ENCODE results near the gene BRI3.

BRI3 gene

DNA sequence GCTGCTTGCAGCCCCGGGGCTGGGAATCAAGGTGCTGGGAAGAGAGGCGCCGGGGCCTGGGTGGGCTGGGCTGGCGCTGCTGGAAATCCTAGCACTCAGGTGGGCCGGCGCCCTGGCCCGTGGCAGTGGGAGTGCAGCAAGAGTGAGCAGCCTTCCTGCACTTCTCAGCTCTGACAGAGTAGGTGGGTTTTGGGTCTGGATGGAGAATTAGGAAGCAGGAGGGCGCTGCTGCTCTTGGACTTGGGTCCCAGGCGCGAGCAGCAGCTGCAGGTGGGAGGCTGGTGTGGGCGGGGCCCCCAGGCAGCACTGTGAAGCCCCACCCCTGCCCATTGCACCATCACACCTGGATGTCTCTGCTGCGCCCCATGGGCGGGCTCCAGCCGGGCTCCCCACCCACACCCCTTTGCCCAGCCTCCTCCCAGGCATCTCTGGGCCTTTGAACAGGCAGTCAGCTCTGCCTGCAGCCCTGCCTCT lies 6.0 kb downstream of the BRI3 start:
- DNase-seq (ENCODE audit: low read depth) = no peak

DNA sequence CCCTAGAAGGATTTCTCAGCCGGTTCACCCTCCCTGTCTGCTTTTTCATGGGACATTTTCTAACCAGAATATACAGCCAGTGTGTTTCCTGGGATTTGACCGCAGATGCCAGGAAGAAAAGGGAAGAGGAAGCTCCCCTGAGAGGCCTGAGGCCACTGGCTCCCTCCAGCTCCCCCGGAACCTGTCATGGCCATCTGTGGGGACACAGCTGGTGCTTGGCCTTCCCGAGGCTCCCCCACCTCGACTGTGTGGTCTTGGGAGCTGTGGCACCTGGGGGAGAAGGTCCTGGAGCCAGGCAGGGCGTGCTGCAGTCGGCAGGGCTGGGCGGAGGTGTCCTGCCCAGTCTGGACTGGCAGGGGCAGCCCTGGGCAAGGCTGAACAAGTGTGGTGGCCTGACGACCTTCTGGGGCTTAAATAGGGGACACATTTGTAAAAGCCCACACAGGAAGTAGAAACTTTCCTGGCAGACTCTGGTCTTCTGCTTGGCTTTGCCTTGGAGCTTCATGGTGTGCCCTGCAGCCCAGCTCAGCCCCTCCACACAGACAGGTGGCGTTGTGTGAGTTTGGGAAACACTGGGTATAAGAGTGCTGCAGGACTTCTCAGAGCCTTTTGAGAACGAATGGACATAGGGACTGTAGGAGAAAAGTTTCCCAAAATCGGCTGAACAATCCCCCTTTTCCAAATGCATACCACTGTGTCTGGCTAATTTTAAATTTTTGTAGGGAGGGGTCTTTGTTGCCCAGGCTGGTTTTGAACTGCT lies 6.8 kb downstream of the BRI3 start:
- DNase-seq (ENCODE audit: low read depth) = no peak

DNA sequence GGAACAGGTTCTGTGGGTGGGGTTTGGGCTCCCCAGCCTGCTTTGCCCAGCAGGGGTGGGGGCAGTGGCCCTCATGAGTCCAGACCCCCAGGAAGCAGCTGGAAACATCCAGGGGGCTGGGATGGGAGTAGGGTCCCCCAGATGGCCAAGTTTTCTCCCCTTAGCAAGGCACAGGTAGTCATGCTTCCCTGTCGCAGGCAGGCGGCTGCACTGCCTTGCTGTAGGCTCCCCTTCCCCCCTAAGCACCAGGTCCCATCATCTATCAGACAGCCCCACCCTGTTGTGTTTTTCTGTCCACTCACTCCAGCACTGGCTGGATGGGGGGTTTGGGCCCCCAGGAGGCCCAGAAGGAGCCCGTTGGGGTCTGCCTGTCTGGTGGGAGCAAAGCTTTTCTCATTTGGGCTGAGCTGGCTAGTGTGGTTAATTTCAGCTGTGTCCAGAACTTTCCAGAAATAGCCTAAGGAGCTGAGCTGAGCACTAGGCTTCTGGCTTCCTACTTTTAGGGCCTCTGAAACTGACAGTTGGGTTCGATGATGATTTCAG lies 7.9 kb downstream of the BRI3 start:
- no peak for DNase-seq (ENCODE audit: low read depth)

DNA sequence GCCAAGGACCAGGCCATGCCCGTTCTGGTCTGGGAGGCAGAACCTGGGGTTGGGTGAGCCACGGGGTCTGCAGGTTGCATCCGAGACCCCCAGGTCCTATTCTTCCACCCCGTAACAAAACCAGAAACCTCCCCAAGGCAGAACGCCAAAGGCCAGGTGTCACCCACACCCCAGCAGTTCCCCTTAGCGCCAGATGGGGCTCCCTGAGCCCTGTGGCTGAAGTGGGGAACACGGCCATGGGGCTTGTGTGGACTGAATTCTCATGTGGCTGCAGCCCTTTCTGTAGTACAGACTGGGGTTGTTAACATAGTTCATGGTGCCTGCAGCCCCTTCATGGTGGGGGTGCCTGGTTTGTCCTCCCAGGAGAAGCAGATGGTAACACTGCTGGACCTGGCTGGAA lies 10.2 kb downstream of the BRI3 start:
- no peak for DNase-seq (ENCODE audit: low read depth)

DNA sequence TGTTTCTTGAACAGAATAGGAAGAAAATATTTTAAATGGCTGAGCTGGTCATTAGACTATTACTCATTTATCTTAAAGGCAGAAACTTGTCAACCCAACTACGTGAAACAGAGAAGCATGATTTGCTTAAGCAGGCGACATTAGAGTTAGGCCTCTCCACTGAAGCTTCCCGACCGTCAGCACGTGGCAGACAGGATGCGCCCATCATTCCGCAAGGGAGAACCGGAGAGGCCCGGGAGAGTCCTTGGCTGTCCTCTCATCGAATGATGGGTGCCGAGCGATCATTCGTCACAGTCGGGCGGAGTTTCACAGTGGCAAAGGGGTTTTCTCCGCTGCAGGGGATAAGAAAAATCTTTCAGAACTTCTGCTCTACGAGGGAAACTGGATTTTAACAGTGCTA lies 11.8 kb downstream of the BRI3 start:
- DNase-seq (ENCODE audit: low read depth) = no peak

DNA sequence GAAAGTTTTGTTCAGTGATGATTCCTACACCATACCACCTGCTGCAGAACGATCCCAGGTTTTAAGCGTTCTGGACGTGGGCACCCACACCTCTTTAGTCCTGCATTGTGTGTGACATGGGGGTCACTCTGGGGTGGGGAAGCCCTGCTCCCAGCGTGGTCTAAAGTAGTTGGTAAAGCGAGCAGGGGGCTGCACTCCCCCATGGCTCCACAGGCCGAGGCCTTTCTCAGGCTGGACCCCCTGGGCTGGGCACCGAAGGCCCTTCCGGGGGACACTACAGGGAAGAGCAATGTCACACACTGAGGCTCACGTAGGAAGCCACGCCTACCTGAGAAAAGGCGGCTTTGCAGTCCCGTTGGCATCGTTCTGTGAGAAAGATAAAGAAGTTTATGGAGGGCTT lies 12.3 kb downstream of the BRI3 start:
- DNase-seq (ENCODE audit: low read depth) = no peak

DNA sequence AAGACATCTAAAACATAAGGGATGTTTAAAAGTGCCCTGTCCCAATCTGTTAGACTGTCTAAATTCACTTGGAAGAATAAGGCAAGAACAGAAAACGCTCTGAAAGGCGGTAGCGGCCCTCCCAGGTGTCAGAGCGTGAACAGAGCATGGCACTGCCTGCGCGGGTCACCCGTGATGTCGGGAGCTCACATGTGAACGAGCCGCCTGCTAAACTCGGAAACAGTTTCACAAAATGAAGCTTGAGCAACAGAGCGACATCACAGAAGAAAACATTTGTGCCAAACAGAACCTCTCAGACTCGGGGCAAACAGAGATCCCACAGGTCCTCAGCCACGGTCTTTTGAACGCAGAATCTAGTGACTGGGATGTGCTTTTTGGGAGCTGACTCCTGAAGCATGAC lies 12.8 kb downstream of the BRI3 start:
- no peak for DNase-seq (ENCODE audit: low read depth)

DNA sequence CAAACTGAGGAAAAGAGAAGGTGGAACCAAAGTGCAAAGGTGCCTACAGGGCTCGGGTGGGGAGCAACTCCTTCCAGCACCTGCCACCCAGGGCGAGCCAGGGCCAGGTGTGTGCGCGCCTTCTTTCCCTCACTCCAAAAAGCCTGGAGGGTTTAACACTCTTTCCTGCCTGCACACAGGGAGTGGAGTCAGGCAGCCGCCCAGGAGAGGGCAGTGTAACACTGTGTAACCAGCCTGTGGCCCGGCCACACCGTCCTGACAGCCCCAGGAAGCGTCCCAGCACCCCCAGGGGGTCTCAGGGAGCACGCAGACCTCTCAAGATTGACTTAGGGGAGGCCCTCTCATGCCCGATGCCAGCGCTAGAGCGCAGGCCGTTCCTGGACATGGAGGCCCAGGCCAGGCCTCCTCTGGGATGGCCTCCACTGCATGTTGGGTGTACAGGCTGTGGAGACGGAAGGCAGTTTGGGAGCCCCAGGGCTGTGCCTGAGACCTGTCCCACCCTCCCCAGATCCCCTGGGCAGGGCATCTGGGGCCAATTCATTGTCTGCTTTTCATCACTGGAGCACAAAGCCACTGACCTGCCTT lies 13.4 kb downstream of the BRI3 start:
- no peak for DNase-seq (ENCODE audit: low read depth)

DNA sequence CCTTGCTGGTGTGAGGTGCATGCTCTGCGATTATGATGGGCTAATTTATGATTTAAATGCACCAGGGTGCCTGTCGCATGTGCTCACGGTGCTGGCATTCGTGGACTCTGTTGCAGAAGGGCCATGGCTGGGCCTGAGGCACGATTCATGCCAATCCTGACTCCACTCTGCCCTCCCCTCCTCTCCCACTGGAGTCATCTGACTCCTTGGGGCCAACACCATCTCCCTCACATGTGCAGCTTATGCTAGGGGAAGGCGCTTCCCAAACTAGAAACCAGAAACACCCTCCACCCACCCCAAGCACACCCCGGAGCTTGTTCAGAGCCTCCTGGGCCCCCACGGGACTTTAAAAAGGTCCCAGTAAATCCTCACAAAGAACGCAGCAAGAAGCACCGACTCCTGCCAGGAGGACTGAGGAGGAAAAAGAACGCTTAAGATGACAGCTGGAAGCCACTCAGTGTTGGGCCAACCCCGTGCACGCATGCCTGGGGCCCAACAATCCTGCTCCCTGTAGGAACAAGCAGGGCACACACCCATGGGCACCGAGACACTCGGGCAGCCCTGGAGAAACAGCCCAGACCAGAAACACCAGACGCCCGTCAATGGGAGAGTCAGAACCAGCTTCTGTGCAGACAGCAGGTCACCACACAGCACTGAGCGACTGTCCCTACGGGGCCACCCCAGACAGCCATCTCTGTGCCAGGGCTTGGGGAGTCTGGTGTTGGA lies 14.1 kb downstream of the BRI3 start:
- DNase-seq (ENCODE audit: low read depth) = no peak

DNA sequence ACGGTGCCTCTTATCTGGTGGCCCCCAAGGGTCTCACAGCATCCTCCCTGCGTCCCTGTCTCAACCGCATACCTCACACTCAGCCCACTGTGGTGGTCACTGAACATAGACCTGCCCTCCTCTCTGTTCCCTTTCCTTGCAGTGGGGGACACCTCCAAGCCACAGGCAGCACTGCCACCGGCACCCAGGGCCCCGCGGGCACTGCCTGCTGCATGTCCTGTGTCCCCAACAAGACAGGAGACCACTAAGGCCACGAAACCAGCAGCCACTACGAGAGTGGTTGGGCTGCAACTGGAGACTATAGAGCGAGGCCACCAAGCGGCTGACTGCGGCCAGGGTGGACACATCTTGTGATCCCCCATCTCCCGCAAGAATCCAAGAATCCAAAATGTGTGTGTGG lies 15.3 kb downstream of the BRI3 start:
- DNase-seq (ENCODE audit: low read depth) = no peak

DNA sequence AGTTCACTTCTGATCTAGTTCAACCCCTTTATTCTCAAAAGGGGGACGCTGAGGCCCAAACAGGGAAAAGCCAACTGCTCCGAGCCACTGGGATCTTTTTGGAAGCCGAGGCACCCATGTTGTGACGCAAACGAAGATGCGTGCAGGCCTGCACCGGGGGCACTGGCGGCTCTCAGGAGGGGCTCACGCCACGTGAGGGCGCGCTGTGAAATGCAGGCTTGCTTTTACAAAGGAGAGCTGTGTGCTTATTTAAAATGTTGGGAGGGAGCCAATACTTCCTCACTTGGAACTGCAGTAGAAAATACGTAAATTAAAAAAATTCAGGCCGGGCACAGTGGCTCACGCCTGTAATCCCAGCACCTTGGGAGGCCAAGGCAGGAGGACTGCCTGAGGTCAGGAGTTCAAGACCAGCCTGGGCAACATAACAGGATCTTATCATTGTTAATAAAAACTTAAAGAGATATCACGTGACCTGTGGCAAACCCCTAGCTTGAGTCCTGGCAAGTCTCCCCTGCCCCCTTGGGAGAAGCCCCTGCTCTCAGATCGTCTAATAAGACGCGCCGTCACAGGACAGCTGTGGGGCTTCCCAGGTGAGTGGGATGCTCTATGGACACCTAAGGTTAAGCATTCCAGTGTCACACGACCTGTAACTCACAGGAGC lies 16.3 kb downstream of the BRI3 start:
- no peak for DNase-seq (ENCODE audit: low read depth)

DNA sequence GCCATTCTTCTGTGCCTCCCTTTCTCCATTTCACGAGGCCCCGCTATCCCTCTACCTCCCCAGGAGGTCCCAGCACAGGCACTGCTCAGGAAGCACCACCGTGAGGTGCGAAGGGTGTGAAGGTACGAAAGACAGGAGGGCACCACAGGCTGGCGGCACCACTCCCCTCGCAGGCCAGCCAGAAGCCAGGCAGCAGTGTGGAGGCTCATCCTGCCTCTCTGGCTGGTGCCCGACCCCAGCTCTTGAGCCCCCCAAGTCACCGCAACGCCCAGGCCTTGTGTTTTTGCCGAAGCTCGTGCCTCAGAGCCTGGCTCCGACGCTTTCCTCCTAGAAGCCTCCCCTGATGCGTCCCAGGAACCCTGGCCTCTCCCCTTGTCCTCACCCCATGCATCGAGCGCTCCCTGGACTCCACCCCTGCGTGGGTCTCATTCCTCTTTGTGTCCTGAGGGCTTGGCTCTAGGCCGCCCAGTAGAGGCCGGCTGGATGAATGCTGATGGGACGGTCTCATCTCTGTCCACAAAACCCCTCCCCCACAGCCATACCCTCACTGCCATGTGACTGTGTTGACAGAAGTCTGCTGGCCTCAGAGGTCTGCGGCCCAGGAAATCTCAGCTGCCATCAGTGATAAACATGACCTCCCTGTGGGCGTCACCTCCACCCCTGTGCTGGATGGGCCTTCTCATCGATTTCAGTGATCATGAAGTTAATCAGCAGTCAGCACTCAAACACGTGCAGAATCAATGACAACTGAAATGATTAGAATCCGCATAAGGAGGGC lies 19.3 kb downstream of the BRI3 start:
- DNase-seq (ENCODE audit: low read depth) = no peak

DNA sequence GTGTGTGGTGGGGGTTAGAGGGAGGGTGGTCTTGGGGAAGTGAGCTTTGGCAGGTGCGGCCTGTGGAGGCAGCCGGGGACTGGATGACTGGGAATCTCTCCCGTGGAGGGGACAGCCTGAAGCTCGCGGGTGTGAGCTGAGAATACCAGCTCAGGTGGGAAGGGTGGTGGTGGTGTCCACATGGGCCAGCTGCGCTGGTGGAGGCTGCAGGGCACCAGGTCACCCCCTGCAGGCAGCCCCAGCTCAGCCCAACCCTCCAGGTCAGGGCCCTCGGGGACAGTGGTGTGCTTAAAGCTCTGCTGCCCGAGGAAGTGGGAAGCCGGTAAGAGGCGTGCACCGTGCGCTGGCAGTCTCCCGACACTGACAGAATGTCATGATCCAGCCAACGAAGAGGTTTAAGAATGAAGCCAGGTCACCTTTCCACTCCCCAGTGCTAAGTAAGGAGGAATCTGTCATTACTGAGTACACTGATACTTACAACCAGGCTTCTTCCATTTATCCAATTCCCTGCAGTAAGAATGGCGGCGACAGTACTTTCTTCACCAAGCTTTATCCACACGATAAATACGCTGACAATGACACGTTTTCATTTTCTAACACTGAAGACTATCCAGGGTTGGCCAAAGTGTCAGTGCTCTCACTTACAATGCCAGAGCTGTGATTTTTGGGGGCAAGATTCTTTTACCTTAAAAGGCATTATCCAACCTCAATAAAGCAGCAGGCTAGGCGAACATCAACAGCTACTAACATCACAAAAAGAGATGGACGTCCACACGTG lies 20.4 kb downstream of the BRI3 start:
- no peak for DNase-seq (ENCODE audit: low read depth)

DNA sequence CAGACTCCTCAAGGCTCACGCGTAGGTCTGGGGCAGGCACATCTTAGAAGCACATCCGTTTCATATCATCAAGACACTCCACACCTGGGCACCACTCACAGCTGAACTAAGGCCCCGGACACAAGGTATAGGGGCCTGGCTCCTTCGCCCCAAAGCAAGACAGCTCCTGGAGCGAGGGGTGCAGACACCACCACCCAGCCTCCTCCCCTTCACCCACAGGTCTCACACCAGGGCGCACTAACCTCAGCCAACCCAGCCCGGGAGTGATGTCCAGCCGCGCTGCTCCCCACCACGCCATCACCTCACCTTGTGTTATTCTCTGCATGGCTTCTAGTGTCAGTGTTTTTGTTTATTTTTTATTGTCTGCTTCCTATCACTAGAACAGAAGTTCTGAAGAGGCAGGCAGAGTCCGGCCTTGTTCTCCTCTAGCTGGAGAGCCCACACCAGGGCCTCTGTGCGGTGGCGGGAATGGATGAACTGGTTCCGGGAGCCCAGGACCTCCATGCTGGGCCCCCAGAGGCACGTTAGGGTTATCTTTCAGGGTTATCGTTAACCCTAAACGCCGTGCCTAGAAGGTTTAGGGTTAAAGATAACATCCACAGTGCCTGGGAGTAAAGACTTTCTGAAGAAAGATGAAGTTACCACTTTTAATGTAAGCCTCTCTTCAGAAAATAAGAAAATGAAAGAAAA lies 21.8 kb downstream of the BRI3 start:
- no peak for DNase-seq (ENCODE audit: low read depth)

DNA sequence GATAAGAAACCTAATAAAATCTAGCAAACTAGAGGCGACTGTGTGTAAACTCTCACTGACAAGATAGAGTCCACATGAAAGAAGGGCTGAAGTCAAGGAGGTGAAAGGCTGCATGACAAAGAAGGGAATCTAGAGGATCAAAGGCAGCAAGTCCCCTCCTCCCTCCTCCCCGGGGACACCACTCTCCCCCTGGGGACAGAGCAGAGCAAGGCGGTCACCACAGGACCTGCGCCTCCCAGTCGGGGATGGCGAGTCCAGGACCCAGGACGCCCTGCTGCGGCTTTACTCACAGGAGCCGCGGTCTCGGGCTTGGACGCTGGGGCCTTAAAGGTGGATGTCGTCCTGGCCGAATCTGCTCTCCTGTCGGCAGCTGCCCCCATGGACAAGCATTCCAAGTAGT lies 22.4 kb downstream of the BRI3 start:
- no peak for DNase-seq (ENCODE audit: low read depth)

DNA sequence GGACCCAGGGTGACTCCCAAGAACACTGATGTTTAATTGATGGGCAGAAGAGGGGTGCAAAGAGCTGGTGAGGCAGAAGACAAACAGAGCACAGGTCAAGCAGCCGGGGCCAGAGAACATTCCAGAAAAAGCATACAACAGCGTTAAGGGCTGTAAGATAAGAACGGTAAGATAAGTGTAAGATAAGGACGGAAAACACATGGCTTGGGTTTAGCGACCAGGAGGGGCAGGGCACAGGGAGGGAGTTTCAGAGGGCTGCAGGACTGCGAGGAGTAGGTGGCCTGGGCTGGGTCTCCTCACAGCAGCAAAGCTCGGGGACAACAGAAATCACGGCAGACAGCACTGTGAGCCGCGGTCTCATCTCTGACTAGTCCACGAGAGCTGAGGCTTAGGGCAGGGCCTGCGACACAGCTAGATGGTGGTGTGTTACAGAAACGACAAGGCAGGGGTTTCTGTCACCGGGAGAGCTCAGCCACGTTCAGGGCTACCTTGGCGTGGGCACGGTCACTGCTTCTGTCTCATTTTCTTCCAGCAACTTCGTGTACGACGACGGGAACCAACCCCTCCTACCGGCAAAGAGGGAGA lies 24.6 kb downstream of the BRI3 start:
- no peak for DNase-seq (ENCODE audit: low read depth)

DNA sequence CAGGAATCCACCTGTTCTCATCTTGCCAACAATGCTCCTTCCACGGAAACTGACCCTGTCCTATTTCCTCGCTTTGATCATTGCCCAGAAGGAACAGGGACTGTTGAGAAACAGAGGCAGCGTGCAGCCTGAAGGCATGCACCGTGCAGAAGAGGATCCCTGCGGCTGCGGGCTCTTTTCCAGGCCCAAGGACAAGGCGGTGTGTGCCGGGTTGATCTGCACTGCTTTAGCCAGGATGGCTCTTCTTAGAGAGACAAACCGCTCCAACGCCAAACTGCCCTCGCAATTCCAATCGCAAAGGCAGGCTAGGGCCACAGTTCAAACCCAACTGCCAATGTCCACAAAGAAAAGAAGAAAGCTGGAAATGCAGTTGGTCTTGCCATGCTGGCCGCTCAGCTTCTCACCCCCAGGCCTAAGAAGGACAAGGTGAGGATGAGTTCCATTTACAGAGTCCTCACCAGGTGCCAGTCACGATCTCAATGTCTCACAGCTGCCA lies 26.5 kb downstream of the BRI3 start:
- no peak for DNase-seq (ENCODE audit: low read depth)

DNA sequence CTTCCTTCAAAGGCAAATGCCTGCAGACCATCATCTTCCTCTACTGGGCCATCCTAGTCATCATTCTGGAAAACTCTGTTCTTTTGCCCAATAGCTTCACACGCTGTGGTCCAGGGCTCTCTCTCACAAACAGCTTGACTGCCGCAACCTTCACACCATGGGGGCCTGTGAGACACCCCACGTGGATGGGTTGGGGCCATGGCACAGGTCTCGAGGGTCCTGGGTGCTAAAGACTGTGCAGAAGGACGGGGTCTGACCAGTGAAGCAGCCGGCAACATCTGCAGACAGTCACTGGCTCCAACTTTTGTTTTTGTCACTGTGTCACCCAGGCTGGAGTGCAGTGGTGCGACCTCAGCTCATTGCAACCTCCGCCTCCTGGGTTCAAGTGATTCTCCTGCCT lies 28.1 kb downstream of the BRI3 start:
- no peak for DNase-seq (ENCODE audit: low read depth)

DNA sequence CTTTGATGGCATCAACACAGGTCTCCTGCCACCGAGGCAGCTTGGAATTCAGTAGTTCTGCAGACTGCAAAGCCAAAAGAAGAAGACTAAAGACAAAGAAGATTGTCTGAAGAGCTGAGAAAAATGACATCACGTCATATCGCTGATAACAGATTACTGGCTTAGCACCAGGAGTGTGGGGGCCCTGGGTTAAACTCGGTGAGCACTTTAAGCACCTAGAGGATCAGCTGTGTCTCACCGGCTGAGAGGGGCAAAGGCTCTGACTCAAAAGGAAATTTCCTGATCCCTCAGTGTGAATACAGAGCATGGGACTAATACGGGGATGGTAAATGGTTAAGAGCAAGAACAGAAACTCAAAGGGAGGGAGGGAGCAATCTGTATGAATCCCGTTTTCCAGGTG lies 30.7 kb downstream of the BRI3 start:
- DNase-seq (ENCODE audit: low read depth) = no peak

DNA sequence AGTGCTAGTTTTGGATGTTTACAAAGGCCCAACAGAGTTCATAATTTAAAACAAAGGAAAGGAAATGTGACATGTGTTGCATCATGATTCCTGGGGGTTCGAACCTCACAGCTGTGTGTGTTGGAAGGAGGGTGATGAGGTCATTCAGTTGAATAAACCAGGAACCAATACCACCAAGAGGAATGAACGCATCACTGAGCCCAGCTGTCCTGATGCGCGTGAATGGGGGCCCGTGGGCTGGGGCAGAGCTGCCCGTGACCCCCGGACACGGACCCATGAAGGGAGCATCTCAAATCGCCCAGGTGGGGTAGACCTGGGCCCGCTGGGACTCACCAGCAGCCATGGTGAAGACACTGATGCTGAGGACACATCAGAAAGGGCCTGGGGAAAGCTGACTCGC lies 33.0 kb downstream of the BRI3 start:
- no peak for DNase-seq (ENCODE audit: low read depth)

Data from GM04504 (cell line).